Heart right ventricle (tissue), 16 donors: Measurements from ENCODE around the gene UBQLN1. TPM values are rescaled to one million over a fixed set of nuclear protein-coding genes. Genes with fewer than 3 reads are reported as not detected.

Experiments used
- ATAC-seq, 8 donors: fragments of 200-7000 bp; cut with Tn5 transposase; one replicate each; pipeline ENCODE4 v1.9.1; 2020; ENCODE audit warnings: mild to moderate bottlenecking in 8 of 8, moderate library complexity in 8 of 8, moderate number of reproducible peaks in 1 of 8
- DNase-seq, 2 donors: peaks; one replicate each; pipeline ENCODE4 v3.0.0-alpha.2; 2020
- H3K27ac ChIP-seq, 10 donors: fragments of 200-600 bp; sonication (generic) in 2 of 10; one replicate each; pipeline versions ENCODE4 v1.5.0 to v1.8.0; 2020 to 2022; ENCODE audit warnings: mild to moderate bottlenecking in 3 of 10
- H3K27me3 ChIP-seq, 7 donors: fragments of 200-600 bp; one replicate each; pipeline ENCODE4 v1.8.0; 2021 to 2022; ENCODE audit warnings: mild to moderate bottlenecking in 2 of 7
- H3K36me3 ChIP-seq, 9 donors: fragments of 200-600 bp; sonication (generic) in 1 of 9; one replicate each; pipeline versions ENCODE4 v1.5.0 to v1.8.0; 2020 to 2022; ENCODE audit warnings: mild to moderate bottlenecking in 2 of 9
- H3K4me1 ChIP-seq, 9 donors: fragments of 200-600 bp; sonication (generic) in 1 of 9; one replicate each; pipeline versions ENCODE4 v1.5.0 to v1.8.0; 2020 to 2022; ENCODE audit warnings: mild to moderate bottlenecking in 4 of 9
- H3K4me3 ChIP-seq, 10 donors: fragments of 200-600 bp; sonication (generic) in 2 of 10; one replicate each; pipeline versions ENCODE4 v1.5.0 to v1.8.0; 2020 to 2022; ENCODE audit warnings: mild to moderate bottlenecking in 7 of 10, moderate library complexity in 2 of 10
- H3K9me3 ChIP-seq, 11 donors: fragments of 200-600 bp in 10 of 11; sonication (generic) in 2 of 11; one replicate each; pipeline versions ENCODE4 v1.5.0 to v1.8.0; 2013 to 2022; ENCODE audit warnings: mild to moderate bottlenecking in 2 of 11, control low read depth in 1 of 11, moderate library complexity in 1 of 11
- WGBS, 2 donors: extraction: QIAGEN DNeasy Blood & Tissue Kit; methylation state at CpG; one replicate each; pipeline ENCODE4 v1.1.7; 2013; ENCODE audit warnings: inconsistent platforms in 1 of 2; 5-methylcytosine and 5-hydroxymethylcytosine counted together
- intact Hi-C, 10 donors: fragments of 100-400 bp; cut with DNase I; formaldehyde crosslinking; loops; one replicate each; pipeline versions ENCODE4 v1.11.1 to v1.14.2; 2022
- polyA plus RNA-seq, 2 donors: library from polyadenylated mRNA; stranded (reverse); fragments of 200-250 nt; gene quantifications; one replicate each; pipeline ENCODE4 v1.2.3, GENCODE V29; 2013
- total RNA-seq, 10 donors: library from RNA; stranded (reverse); fragmentation: NEBNext Ultra II Directional in 3 of 10; extraction: Animal tissue kit (Norgen Biotek cat#: 25700) in 3 of 10; gene quantifications; one replicate each; pipeline versions ENCODE4 v1.2.1 to v1.2.4, GENCODE V29; 2021 to 2023
- TF ChIP-seq, protein P1 (sequence below), 9 donors: fragments of 200-600 bp; sonication (generic) in 2 of 9; IDR thresholded peaks; one replicate each; pipeline versions ENCODE4 v1.5.0 to v1.8.0; 2021 to 2022; ENCODE audit warnings: antibody characterized with exemption in 9 of 9, mild to moderate bottlenecking in 5 of 9, moderate library complexity in 1 of 9
- donor health status: Arrhythmogenic right ventricular cardiomyopathy.
- donor health status: ischemic (EF 13 %, LVEDD 7.1; RV severe dilation, severe dysfunction).
- donor health status: healthy with polysubstance abuse.
- donor health status: DM: no; HTN: yes; CAD: no.
- donor health status: DM: no; HTN: no; CAD: no.
- donor health status: ischemic (EF 25% LVEDD 6.9; RV normal size, moderate dysfunction).
- donor health status: ischemic (EF 25% LVEDD 5.7; RV mildly dilated, moderate dysfunction).
- donor health status: healthy.
- donor health status: DM: yes; HTN: yes; CAD: no.
- donor health status: Ischemic cardiomyopathy.
- donor health status: ischemic (EF 35%, LVEDD 5.7; RV mildly dilated, moderate dysfunction).
- donor health status: nonischemic (EF 11% LVEDD 7.7; RV severe dilation, severe dysfunction).
- donor health status: DM: yes; HTN: yes; CAD: no.
- donor health status: PGD.
- donor health status: ischemic (EF 29% LVEDD 5.4; RV normal size, mild dysfunction).
- donor health status: nonischemic (EF 23%, LVEDD 6.1; RV moderate dilation, normal function).

The UBQLN1 gene
- total and polyA plus RNA-seq, 12 donors, result 20.2 to 123 (median 92.6) TPM

DNA sequence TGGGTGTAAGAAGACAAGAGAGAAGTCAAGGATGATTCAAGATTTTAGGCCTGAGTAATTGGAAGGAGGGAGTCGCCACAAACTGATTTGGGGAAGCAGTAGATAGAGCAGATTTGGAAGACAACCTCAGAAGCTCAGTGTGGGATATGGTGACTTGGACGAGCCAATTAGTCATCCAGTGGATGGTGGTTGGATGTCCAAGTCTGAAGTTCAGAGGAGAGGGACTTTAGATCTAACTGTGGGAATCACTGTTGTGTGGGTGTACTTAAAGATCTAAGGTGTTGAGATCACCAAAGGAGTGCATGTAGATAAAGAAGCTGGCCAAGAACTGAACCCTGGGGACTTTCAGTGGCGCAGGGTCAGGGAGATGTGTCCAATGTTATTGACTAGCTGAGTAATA lies 82.6 kb downstream of the UBQLN1 start:
- Histone ChIP-seq H3K4me1 (peaks cover 0 to 21% (median 9%) of the 10 kb centered on the region in 9 donors), H3K27ac (no peak overlapping the region), H3K27me3 (no peaks in the 10 kb centered on the region), H3K4me3 (no peak overlapping the region), H3K36me3 (peaks cover 0 to 34% (median 0%) of the 10 kb centered on the region in 9 donors), H3K9me3 (no peaks in the 10 kb centered on the region)
- WGBS, 2 donors, result 91 to 92% methylated on average over 3 of the region's 3 CpGs
- ATAC-seq (no peak), DNase-seq (no peak)
- TF ChIP-seq, protein P1, sequence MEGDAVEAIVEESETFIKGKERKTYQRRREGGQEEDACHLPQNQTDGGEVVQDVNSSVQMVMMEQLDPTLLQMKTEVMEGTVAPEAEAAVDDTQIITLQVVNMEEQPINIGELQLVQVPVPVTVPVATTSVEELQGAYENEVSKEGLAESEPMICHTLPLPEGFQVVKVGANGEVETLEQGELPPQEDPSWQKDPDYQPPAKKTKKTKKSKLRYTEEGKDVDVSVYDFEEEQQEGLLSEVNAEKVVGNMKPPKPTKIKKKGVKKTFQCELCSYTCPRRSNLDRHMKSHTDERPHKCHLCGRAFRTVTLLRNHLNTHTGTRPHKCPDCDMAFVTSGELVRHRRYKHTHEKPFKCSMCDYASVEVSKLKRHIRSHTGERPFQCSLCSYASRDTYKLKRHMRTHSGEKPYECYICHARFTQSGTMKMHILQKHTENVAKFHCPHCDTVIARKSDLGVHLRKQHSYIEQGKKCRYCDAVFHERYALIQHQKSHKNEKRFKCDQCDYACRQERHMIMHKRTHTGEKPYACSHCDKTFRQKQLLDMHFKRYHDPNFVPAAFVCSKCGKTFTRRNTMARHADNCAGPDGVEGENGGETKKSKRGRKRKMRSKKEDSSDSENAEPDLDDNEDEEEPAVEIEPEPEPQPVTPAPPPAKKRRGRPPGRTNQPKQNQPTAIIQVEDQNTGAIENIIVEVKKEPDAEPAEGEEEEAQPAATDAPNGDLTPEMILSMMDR (IDR thresholded peaks at IDR 0.05), result no peak
- intact Hi-C loops, result loop anchor here in 6 of 10 donors (10.0 kb wide), 2 partner anchors 290 to 300 kb away; partner anchors contain the start of gene KIF27 (in 1 of the 6)

DNA sequence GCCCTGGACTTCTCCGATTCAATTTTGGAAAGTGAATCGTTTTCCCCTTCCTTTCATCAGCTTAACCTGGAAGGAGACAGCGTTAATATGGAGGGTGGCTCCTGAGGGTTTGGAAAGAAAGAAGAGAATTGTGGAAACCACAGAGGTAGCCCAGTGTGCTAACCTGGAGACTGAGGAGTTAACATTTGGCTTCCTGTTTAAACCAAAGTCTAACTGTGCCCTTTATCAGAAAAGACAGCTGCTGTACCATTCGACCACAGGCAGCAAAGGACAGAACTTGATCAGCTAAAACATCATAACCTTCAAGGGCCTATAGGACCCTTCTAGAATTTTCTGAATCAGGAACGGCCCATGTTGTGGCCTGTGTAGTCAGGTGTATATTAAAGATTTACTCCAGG lies 84.1 kb downstream of the UBQLN1 start:
- peaks cover 0 to 21% (median 9%) of the 10 kb centered on the region in 9 donors for H3K4me1 ChIP-seq
- peak overlapping the region; percentile 74 to 99 (median 88) for H3K4me3 ChIP-seq
- intact Hi-C loops, result loop anchor here (5.0 to 10.0 kb wide), 6 partner anchors 84 to 301 kb away; partner anchors contain the start of genes UBQLN1 (in 4 of the 10) and KIF27 (in 1 of the 10)
- ATAC-seq, result peak in 5 of 8 donors; percentile 3 to 19 (median 6)
- H3K36me3 ChIP-seq, result peaks cover 0 to 24% (median 0%) of the 10 kb centered on the region in 9 donors
- H3K27ac ChIP-seq, result peak overlapping the region in 9 of 10 donors; percentile 67 to 96 (median 92)
- no peak for DNase-seq
- H3K27me3 ChIP-seq, result no peaks in the 10 kb centered on the region
- H3K9me3 ChIP-seq, result no peaks in the 10 kb centered on the region
- TF ChIP-seq, protein P1 (IDR thresholded peaks at IDR 0.05), result no peak
- WGBS, 2 donors, result 16 to 17% methylated on average over 5 of the region's 5 CpGs

DNA sequence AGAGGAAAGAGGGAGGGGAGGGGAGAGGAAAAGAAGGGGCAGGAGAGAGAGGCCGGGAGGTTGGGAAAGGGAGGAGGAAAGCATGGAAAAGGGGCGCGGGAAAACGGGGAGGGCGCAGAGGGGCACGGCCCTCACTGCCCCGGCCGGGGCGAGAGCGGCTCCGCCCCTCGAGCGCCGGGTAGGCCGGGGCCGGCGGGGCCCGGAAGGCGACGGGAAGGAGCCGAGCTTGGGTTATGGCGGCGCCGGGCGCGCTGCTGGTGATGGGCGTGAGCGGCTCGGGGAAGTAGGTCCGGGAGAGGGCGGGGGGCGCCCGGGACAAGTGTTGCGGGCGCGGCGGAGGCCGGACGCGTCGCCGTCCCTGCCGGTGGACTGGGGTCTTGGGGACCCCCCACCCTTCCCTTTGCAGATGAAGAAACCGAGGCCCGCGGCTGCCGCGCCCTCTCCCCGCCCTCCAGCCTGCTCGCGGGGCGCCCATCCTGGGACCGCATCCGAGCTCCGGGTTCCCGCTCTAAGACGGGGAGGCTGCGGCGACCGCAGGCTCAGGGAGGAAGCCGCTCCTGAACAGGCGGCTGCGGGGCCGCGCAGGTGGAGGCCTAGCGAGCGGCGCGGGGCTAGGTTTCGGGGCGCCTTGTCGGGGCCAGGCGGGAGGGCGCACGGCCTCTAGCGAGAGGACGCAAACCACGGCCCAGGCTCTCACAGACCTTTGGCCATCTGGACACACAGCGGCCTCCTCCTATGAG lies 84.6 kb downstream of the UBQLN1 start, which contains the start of gene IDNK:
TSS of gene IDNK (plus strand) at position 205 of the 740 bp plus-strand sequence. CDS start at position 234, 29 bp downstream.
- 0% methylated on average over 77 to 79 of the region's 79 CpGs for whole genome bisulfite sequencing, 2 donors
- H3K27me3 ChIP-seq, result no peaks in the 10 kb centered on the region
- H3K4me3 ChIP-seq, result peak within 1 kb of the TSS; percentile 74 to 99 (median 88)
- peaks cover 0 to 21% (median 9%) of the 10 kb centered on the region in 9 donors for H3K4me1 ChIP-seq
- intact Hi-C loops, result loop anchor here (5.0 to 10.0 kb wide), 6 partner anchors 84 to 302 kb away; partner anchors contain the start of genes UBQLN1 (in 4 of the 10) and KIF27 (in 1 of the 10)
- DNase-seq (peak; percentile 64 to 72), ATAC-seq (peak; percentile 89 to 95 (median 92))
- no peaks in the 10 kb centered on the region for H3K9me3 ChIP-seq
- H3K27ac ChIP-seq, result peak within 1 kb of the TSS; percentile 67 to 96 (median 92)
- peaks cover 0 to 18% (median 0%) of the 10 kb centered on the region in 9 donors for H3K36me3 ChIP-seq
- TF ChIP-seq, protein P1 (IDR thresholded peaks at IDR 0.05), result no peak

DNA sequence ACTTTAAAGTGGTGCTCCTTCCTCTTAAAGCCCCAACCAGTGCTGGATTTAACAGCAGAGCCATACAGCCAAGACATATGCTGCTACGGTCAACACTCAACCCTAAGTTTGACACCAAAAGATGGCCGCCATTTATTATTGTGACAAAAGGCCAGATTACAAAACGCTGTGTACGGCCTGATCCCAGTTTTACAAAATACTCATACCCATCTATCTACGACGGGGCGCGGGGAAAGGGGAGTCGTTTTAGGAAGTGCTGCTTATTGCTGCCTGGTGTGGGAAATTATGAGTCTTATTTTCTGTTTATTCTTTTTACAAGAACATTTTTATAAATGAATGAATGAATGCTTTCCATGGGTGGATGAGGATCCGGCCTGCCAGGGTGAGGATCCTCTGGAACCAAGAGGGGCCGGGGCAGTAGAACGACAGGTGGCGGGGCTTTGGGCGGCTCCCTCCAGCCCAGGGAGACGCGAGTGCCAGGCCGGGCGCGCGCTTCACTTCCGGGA lies 85.3 kb downstream of the UBQLN1 start:
- WGBS, 2 donors, result 13 to 16% methylated on average over 21 of the region's 21 CpGs
- peak overlapping the region; percentile 67 to 96 (median 92) for H3K27ac ChIP-seq
- H3K27me3 ChIP-seq, result no peaks in the 10 kb centered on the region
- peaks cover 0 to 12% (median 0%) of the 10 kb centered on the region in 9 donors for H3K36me3 ChIP-seq
- peak in 5 of 8 donors; percentile 67 to 82 (median 77) for ATAC-seq
- intact Hi-C loops, result loop anchor here (5.0 to 10.0 kb wide), 6 partner anchors 85 to 302 kb away; partner anchors contain the start of genes UBQLN1 (in 4 of the 10) and KIF27 (in 1 of the 10)
- H3K4me3 ChIP-seq, result peak overlapping the region; percentile 74 to 99 (median 88)
- H3K4me1 ChIP-seq, result peaks cover 0 to 21% (median 9%) of the 10 kb centered on the region in 9 donors
- TF ChIP-seq, protein P1 (IDR thresholded peaks at IDR 0.05), result peak in 1 of 9 donors; percentile 0
- no peaks in the 10 kb centered on the region for H3K9me3 ChIP-seq
- DNase-seq, result no peak
